ENCODE data around the gene L3MBTL2. TPM values are rescaled to one million over a fixed set of nuclear protein-coding genes. Genes with fewer than 3 reads are reported as not detected.

Gene L3MBTL2
- total RNA-seq, 1 donor from 2014 or later, result 51.9 TPM

DNA sequence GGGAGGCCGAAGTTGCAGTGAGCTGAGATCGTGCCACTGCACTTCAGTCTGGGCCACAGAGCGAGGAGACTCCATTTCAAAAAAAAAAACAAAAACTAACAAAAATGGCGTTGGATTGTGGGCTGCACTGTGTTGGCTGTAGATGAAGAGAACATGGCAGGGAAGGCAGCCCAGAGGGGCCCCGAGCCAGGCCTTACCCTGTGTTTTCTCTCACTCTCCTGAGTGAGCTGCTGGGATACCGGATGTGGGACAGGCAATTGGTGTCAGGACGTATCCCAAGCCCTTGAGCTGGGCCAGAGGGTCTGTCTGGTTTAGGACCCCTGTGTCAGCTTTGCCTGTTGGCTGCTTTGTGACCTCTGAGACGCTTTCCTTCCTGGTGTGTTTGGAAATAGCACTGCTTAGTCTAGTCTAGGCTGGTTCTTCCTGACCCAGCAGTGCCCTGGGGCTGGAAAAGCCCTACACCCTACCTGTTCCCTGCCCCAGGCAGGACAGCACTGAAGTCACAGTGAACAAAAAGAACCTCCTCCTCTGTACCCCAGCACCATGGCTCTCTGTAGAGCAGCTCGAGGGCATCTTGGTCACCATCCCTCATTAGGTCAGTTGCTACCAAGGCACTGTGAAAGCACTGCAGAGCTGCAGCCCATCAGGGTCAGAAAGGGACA lies 17.9 kb downstream of the L3MBTL2 start:
- DNase-seq (ENCODE audit: low spot score), result no peak
- Mint-ChIP-seq H3K36me3 (ENCODE audit: low read depth) (peaks cover 25% of the 10 kb centered on the region), H3K9me3 (no peaks in the 10 kb centered on the region), H3K4me1 (ENCODE audit: low read depth) (peaks cover 2% of the 10 kb centered on the region), H3K4me3 (no peak overlapping the region), H3K27me3 (ENCODE audit: insufficient read depth) (no peaks in the 10 kb centered on the region), H3K27ac (no peak overlapping the region)
- intact Hi-C loops (cut with micrococcal nuclease), result no loop called here

GRCh38 chr22:41223535-41223934 lies 18.4 kb downstream of the L3MBTL2 start:
- peaks cover 24% of the 10 kb centered on the region for H3K36me3 Mint-ChIP-seq (ENCODE audit: low read depth)
- no peaks in the 10 kb centered on the region for H3K9me3 Mint-ChIP-seq
- intact Hi-C loops (cut with micrococcal nuclease), result no loop called here
- H3K4me1 Mint-ChIP-seq (ENCODE audit: low read depth), result no peaks in the 10 kb centered on the region
- no peaks in the 10 kb centered on the region for H3K27me3 Mint-ChIP-seq (ENCODE audit: insufficient read depth)
- H3K27ac Mint-ChIP-seq, result no peak overlapping the region
- no peak for DNase-seq (ENCODE audit: low spot score)
- no peak overlapping the region for H3K4me3 Mint-ChIP-seq

DNA sequence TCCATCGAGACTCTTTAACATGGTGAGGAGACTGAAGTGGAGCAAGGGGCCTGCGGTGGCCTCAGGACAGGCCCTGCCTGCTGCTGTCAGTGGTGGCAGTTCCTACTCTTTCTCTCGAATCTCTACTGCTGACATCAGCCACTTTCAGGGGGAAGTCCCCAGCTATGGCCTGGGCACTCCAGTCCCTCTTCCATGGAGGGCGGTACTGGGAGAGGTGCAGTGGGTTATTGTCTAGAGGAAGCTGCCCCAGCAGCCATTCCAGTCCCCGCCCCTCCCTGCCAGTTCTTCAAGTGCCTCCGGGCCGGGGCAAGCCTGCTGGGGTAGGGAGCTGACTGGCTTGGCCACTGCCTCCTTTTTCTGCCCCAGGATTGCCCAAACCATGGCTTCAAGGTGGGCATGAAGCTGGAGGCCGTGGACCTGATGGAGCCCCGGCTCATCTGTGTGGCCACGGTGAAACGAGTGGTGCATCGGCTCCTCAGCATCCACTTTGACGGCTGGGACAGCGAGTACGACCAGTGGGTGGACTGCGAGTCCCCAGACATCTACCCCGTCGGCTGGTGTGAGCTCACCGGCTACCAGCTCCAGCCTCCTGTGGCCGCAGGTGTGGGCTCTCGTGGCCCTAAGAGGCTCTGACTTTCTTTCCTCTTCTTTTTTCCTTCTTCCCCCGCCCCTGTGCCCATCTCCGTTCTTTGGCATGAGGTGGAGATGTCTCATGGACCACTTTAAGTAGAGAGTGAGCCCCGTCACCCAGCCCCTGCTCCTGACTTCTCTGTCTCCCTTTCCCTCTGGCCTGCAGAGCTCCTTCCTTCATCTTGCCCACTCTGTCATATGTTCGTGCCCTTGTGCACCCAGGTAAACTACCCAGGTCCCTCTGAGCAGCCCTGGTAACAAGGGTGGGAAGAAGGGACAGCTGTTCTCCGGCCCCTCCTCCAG lies 21.9 kb downstream of the L3MBTL2 start:
- no peaks in the 10 kb centered on the region for H3K4me1 Mint-ChIP-seq (ENCODE audit: low read depth)
- no peaks in the 10 kb centered on the region for H3K9me3 Mint-ChIP-seq
- H3K27me3 Mint-ChIP-seq (ENCODE audit: insufficient read depth), result no peaks in the 10 kb centered on the region
- intact Hi-C loops (cut with micrococcal nuclease), result no loop called here
- H3K4me3 Mint-ChIP-seq, result no peak overlapping the region
- no peak for DNase-seq (ENCODE audit: low spot score)
- peaks cover 18% of the 10 kb centered on the region for H3K36me3 Mint-ChIP-seq (ENCODE audit: low read depth)
- H3K27ac Mint-ChIP-seq, result no peak overlapping the region

- H3K27me3 Mint-ChIP-seq (ENCODE audit: insufficient read depth), result no peaks in the 10 kb centered on the region
- no peak overlapping the region for H3K4me3 Mint-ChIP-seq
- H3K27ac Mint-ChIP-seq, result no peak overlapping the region
- peaks cover 15% of the 10 kb centered on the region for H3K36me3 Mint-ChIP-seq (ENCODE audit: low read depth)
- H3K4me1 Mint-ChIP-seq (ENCODE audit: low read depth), result no peaks in the 10 kb centered on the region
- intact Hi-C loops (cut with micrococcal nuclease), result no loop called here
- DNase-seq (ENCODE audit: low spot score), result no peak
- no peaks in the 10 kb centered on the region for H3K9me3 Mint-ChIP-seq
These were observed 24.1 kb downstream of the L3MBTL2 start for GRCh38 chr22:41229215-41229614.

DNA sequence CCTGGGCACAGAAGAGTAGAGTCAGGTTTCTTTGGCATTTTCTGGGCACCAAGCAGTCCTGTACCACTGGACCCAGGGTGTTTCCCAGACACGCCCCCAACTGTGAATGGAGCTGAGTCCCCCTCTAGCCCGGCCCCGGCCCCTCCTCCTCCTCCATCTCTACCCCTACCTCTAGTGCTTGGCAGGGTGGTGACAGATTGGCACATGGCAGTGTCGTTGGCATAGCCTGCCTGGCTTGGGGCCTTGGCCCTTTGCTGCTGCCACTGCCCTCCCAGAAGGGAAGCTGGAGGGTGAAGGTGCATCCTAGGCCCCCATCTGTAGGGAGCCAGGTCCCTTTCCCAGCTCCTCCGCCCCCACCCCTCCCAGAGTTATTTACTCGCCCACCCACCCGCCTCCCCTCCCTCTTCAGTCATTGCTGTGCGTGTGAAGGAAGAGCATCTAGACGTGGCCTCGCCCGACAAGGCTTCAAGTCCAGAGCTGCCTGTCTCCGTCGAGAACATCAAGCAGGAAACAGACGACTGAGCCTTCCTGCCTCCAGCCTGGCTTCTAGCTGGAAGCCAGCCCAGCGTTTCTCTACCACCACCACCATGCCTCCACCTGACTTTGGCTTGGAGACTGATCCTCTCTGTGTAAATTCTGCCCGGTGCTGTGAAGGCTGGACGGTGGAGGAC lies 24.8 kb downstream of the L3MBTL2 start:
- Mint-ChIP-seq H3K27ac (no peak overlapping the region), H3K9me3 (no peaks in the 10 kb centered on the region), H3K27me3 (ENCODE audit: insufficient read depth) (no peaks in the 10 kb centered on the region), H3K4me1 (ENCODE audit: low read depth) (no peaks in the 10 kb centered on the region), H3K4me3 (no peak overlapping the region), H3K36me3 (ENCODE audit: low read depth) (peaks cover 15% of the 10 kb centered on the region)
- DNase-seq (ENCODE audit: low spot score), result no peak
- intact Hi-C loops (cut with micrococcal nuclease), result no loop called here

DNA sequence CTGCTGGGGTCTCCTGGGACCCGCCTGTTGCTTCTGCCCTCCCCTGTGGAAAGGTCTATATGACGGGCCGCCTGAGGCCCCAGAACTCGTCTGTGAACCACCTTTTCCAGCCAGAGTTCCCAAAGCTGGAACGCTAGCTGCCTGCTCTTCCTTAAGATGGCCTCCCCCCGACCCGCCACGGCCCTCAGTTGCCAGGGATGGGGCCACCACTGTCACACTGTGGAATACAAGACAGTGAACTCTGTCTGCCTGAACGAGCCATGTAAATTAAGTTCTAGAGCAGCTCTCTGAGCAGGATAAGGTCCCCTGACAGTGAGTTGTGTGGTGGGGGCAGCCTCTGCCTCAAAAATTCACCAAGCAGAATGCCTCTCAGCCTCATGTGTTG lies 25.3 kb downstream of the L3MBTL2 start:
- DNase-seq (ENCODE audit: low spot score), result no peak
- H3K9me3 Mint-ChIP-seq, result no peaks in the 10 kb centered on the region
- no peaks in the 10 kb centered on the region for H3K4me1 Mint-ChIP-seq (ENCODE audit: low read depth)
- no peaks in the 10 kb centered on the region for H3K27me3 Mint-ChIP-seq (ENCODE audit: insufficient read depth)
- H3K27ac Mint-ChIP-seq, result no peak overlapping the region
- H3K4me3 Mint-ChIP-seq, result no peak overlapping the region
- intact Hi-C loops (cut with micrococcal nuclease), result no loop called here
- peaks cover 11% of the 10 kb centered on the region for H3K36me3 Mint-ChIP-seq (ENCODE audit: low read depth)

DNA sequence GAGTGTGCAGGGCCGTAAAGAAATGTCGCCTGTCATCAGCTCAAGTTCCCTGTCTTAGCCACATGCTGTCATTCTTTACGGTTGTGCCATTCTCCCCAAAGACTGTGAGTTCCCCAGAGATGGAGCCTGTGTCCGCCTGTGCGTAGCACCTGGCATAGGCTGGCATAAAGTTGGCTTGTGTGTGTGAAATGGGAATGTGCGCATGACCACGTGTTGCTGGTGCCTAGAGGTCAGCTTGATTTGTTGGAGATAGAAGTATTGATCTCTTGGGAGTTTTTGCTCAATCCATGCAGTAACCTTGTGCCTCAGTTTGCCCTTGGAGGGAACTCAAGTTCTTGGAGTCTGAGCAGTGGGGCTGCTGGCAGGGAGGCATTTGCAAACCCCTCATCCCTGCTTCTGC lies 26.3 kb downstream of the L3MBTL2 start:
- H3K27me3 Mint-ChIP-seq (ENCODE audit: insufficient read depth), result no peaks in the 10 kb centered on the region
- intact Hi-C loops (cut with micrococcal nuclease), result no loop called here
- H3K36me3 Mint-ChIP-seq (ENCODE audit: low read depth), result peaks cover 8% of the 10 kb centered on the region
- no peak overlapping the region for H3K27ac Mint-ChIP-seq
- DNase-seq (ENCODE audit: low spot score), result no peak
- H3K4me1 Mint-ChIP-seq (ENCODE audit: low read depth), result no peaks in the 10 kb centered on the region
- H3K4me3 Mint-ChIP-seq, result no peak overlapping the region
- no peaks in the 10 kb centered on the region for H3K9me3 Mint-ChIP-seq

GRCh38 chr22:41234815-41235695 lies 29.9 kb downstream of the L3MBTL2 start:
- Mint-ChIP-seq H3K27ac (no peak overlapping the region), H3K4me3 (no peak overlapping the region), H3K9me3 (no peaks in the 10 kb centered on the region), H3K4me1 (ENCODE audit: low read depth) (no peaks in the 10 kb centered on the region), H3K36me3 (ENCODE audit: low read depth) (peaks cover 3% of the 10 kb centered on the region), H3K27me3 (ENCODE audit: insufficient read depth) (peaks cover 2% of the 10 kb centered on the region)
- intact Hi-C loops (cut with micrococcal nuclease), result no loop called here
- DNase-seq (ENCODE audit: low spot score), result no peak

GRCh38 chr22:41237036-41237706 lies 32.1 kb downstream of the L3MBTL2 start:
- peaks cover 2% of the 10 kb centered on the region for H3K27me3 Mint-ChIP-seq (ENCODE audit: insufficient read depth)
- H3K4me3 Mint-ChIP-seq, result peak overlapping the region; percentile 71
- no peaks in the 10 kb centered on the region for H3K36me3 Mint-ChIP-seq (ENCODE audit: low read depth)
- no peak for DNase-seq (ENCODE audit: low spot score)
- intact Hi-C loops (cut with micrococcal nuclease), result loop anchor here (1.0 kb wide), 1 partner anchor 315 kb away; no protein-coding TSS in a partner anchor
- no peaks in the 10 kb centered on the region for H3K9me3 Mint-ChIP-seq
- H3K27ac Mint-ChIP-seq, result no peak overlapping the region
- no peaks in the 10 kb centered on the region for H3K4me1 Mint-ChIP-seq (ENCODE audit: low read depth)

DNA sequence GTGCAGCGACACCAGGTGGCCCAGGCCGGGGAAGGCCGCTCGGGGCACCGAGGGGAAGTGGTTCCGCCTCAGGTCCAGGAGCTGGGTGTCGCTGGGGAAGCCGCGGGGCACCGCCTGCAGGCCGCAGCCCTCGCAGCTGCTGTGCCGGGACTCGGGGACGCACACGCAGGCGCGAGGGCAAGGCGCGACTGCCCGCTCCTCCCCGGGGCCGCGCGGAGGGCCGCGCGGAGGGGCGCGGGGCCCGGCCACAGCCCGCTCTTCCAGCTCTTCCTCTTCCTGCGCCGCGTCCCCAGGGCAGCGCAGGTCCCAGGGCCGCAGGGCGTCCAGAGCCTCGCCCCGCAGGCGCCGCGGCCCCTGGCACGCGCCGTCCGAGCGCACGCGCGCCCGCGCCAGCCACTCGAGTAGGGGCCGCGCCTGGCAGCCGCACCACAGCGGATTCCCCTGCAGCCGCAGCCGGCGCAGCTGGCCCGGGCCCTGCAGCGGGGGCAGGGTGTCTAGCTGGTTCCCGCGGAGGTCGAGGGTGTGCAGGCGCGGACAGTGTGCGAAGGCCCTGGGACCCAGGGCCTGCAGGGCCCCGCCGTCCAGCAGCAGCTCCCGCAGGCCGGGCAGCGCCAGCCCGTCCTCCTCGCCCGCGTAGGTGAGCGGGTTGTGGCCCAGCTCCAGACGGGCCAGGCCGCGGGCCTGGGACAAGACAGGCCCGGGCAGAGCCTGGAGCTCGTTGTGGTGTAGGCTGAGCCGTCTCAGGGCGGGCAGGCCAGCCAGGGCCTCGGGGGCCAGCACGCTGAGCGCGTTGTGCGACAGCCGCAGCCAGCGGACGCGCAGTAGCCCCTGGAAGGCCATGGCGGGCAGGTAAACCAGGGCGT lies 32.8 kb downstream of the L3MBTL2 start:
- Mint-ChIP-seq H3K4me3 (peak overlapping the region; percentile 71), H3K27ac (no peak overlapping the region), H3K4me1 (ENCODE audit: low read depth) (no peaks in the 10 kb centered on the region), H3K36me3 (ENCODE audit: low read depth) (no peaks in the 10 kb centered on the region), H3K27me3 (ENCODE audit: insufficient read depth) (peaks cover 2% of the 10 kb centered on the region), H3K9me3 (no peaks in the 10 kb centered on the region)
- intact Hi-C loops (cut with micrococcal nuclease), result loop anchor here (1.0 kb wide), 1 partner anchor 316 kb away; no protein-coding TSS in a partner anchor
- DNase-seq (ENCODE audit: low spot score), result peak; percentile 79

Measured in activated T-helper 1 cell treated with anti-CD3 and anti-CD28 coated beads, Interleukin-12 subunit alpha, Interleukin-12 subunit beta, Interleukin-2, Interleukin-4 antibody, amounts not matched to agents 30 ng/mL and 10 ng/mL and 1 ng/mL, durations not matched to agents 14 hours and 24 hours and 36 hours (primary cell).